ENCODE measurements around the gene RASSF6. TPM values are rescaled to one million over a fixed set of nuclear protein-coding genes. Genes with fewer than 3 reads are reported as not detected.

Gene RASSF6
- total and polyA plus RNA-seq, 2 donors (not counting 1 experiment from before 2014, with no cell fraction given), result 1.4 to 13.1 TPM

DNA sequence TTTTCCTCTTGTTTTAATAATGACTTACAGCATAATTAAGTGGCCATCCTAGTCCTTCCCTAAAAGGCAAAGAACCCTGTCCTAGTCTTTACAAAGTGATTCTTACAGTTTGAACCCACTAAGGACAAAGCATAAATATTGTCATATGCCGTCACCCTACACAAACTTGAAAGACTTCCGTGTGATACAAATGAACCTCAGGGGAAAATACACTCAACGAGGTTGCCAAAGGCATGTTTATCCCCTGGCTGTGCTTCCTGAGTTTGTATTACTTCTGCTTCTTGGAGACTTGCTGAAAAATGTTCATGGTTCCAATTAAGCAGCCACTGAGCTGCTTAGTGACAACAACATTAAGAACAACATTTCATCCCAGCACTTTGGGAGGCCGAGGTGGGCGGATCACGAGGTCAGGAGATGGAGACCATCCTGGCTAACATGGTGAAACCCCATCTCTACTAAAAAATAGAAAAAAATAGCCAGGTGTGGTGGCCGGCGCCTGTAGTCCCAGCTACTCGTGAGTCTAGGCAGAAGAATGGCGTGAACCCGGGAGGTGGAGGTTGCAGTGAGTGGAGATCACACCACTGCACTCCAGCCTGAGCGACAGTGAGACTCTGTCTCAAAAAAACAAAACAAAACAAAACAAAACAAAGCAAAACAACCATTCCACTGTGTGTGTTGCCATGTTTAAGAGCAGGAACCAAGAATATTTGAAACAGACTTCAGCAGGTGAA lies 16.2 kb downstream of the RASSF6 start:
- ATAC-seq (ENCODE audit: low read depth) (peak; percentile 16), DNase-seq (peak; percentile 50)
- intact Hi-C loops (cut with micrococcal nuclease), result loop anchor here (1.0 to 10.0 kb wide), 2 partner anchors 10 to 349 kb away; partner anchors contain the start of gene ANKRD17
- TF ChIP-seq, protein P1, sequence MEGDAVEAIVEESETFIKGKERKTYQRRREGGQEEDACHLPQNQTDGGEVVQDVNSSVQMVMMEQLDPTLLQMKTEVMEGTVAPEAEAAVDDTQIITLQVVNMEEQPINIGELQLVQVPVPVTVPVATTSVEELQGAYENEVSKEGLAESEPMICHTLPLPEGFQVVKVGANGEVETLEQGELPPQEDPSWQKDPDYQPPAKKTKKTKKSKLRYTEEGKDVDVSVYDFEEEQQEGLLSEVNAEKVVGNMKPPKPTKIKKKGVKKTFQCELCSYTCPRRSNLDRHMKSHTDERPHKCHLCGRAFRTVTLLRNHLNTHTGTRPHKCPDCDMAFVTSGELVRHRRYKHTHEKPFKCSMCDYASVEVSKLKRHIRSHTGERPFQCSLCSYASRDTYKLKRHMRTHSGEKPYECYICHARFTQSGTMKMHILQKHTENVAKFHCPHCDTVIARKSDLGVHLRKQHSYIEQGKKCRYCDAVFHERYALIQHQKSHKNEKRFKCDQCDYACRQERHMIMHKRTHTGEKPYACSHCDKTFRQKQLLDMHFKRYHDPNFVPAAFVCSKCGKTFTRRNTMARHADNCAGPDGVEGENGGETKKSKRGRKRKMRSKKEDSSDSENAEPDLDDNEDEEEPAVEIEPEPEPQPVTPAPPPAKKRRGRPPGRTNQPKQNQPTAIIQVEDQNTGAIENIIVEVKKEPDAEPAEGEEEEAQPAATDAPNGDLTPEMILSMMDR (IDR thresholded peaks at IDR 0.05), result no peak
- ChIA-PET POLR2A (no interaction called here), CTCF (interaction anchor here (1.0 to 2.3 kb wide), 3 partner anchors 10 to 30 kb away, joined by 3 to 14 read pairs (median 5); no protein-coding TSS in a partner anchor)
- Mint-ChIP-seq H3K27ac (peak overlapping the region; percentile 73), H3K4me3 (peak overlapping the region; percentile 44), H3K9me3 (ENCODE audit: insufficient read depth) (no peaks in the 10 kb centered on the region), H3K27me3 (no peaks in the 10 kb centered on the region), H3K4me1 (peaks cover 50% of the 10 kb centered on the region)
- H3K27ac ChIP-seq (ENCODE audit: low read length in 2 of 2), result peak overlapping the region in 1 of 2 donors; percentile 70
- no peaks in the 10 kb centered on the region for H3K79me2 ChIP-seq (ENCODE audit: control insufficient read depth, insufficient read depth, low read length)
- no peak overlapping the region for H3K4me3 ChIP-seq (ENCODE audit: control extremely low read depth in 1 of 5, extremely low read depth in 1 of 5, insufficient read depth in 1 of 5, low read depth in 2 of 5, low read length in 4 of 5)
- peak overlapping the region; percentile 9 for H3K4me2 ChIP-seq (replicated peaks; ENCODE audit: low read depth, low read length, poor library complexity, severe bottlenecking)
- no peaks in the 10 kb centered on the region for H3K9me3 ChIP-seq (ENCODE audit: control extremely low read depth in 1 of 3, control insufficient read depth in 2 of 3, insufficient read depth in 1 of 3, low read length in 2 of 3)
- H2AFZ ChIP-seq (ENCODE audit: insufficient read depth, low read depth, low read length, poor library complexity, severe bottlenecking), result peak overlapping the region; percentile 15
- H3K27me3 ChIP-seq (replicated peaks in 1 of 4; ENCODE audit: control extremely low read depth in 1 of 4, control insufficient read depth in 3 of 4, insufficient read depth in 4 of 4, low read length in 3 of 4), result no peaks in the 10 kb centered on the region
- H3K36me3 ChIP-seq (replicated peaks in 1 of 2; ENCODE audit: control extremely low read depth in 1 of 2, control insufficient read depth in 1 of 2, extremely low read depth in 1 of 2, insufficient read depth in 2 of 2, low read length in 1 of 2), result no peaks in the 10 kb centered on the region
- H3K4me1 ChIP-seq (ENCODE audit: control insufficient read depth in 2 of 2, insufficient read depth in 2 of 2, low read length in 2 of 2), result peaks cover 32 to 37% of the 10 kb centered on the region in 2 donors
- no peak overlapping the region for H3K9ac ChIP-seq (ENCODE audit: low read length)
- no peaks in the 10 kb centered on the region for H4K20me1 ChIP-seq (ENCODE audit: control insufficient read depth, insufficient read depth, low read length, poor library complexity, severe bottlenecking)
- 0% methylated on average over 3 of the region's 12 CpGs for WGBS (ENCODE audit: insufficient coverage)

DNA sequence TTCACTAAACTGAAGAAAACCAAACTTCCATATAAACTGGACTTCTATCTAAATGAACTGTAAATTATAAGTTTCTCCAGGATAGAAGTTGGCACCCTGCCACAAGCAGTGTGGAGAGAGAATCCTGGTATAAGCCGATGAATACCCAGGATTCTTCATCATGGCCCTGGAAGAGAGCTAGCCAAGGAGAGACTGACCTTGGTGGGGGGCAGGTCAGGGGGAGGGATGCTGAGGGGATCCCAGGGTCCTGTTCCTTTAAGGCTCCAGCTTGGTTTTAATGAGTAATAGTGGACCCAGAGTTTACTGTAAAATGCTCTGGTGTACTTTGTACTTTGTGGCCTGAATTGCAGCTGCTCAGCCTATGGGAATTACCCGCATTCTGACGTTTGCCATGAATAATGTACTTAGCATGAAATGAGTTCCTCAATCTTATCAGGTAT lies 16.9 kb downstream of the RASSF6 start:
- intact Hi-C loops (cut with micrococcal nuclease), result loop anchor here (1.0 to 10.0 kb wide), 2 partner anchors 9 to 348 kb away; partner anchors contain the start of gene ANKRD17
- Histone ChIP-seq H3K79me2 (ENCODE audit: control insufficient read depth, insufficient read depth, low read length) (no peaks in the 10 kb centered on the region), H4K20me1 (ENCODE audit: control insufficient read depth, insufficient read depth, low read length, poor library complexity, severe bottlenecking) (no peaks in the 10 kb centered on the region), H3K9me3 (ENCODE audit: control extremely low read depth in 1 of 3, control insufficient read depth in 2 of 3, insufficient read depth in 1 of 3, low read length in 2 of 3) (no peaks in the 10 kb centered on the region), H2AFZ (ENCODE audit: insufficient read depth, low read depth, low read length, poor library complexity, severe bottlenecking) (no peak overlapping the region), H3K27ac (ENCODE audit: low read length in 2 of 2) (no peak overlapping the region), H3K4me2 (replicated peaks; ENCODE audit: low read depth, low read length, poor library complexity, severe bottlenecking) (no peak overlapping the region), H3K36me3 (replicated peaks in 1 of 2; ENCODE audit: control extremely low read depth in 1 of 2, control insufficient read depth in 1 of 2, extremely low read depth in 1 of 2, insufficient read depth in 2 of 2, low read length in 1 of 2) (no peaks in the 10 kb centered on the region), H3K27me3 (replicated peaks in 1 of 4; ENCODE audit: control extremely low read depth in 1 of 4, control insufficient read depth in 3 of 4, insufficient read depth in 4 of 4, low read length in 3 of 4) (no peaks in the 10 kb centered on the region), H3K4me3 (ENCODE audit: control extremely low read depth in 1 of 5, extremely low read depth in 1 of 5, insufficient read depth in 1 of 5, low read depth in 2 of 5, low read length in 4 of 5) (no peak overlapping the region), H3K9ac (ENCODE audit: low read length) (no peak overlapping the region), H3K4me1 (ENCODE audit: control insufficient read depth in 2 of 2, insufficient read depth in 2 of 2, low read length in 2 of 2) (peaks cover 32 to 37% of the 10 kb centered on the region in 2 donors)
- DNase-seq (peak; percentile 45), ATAC-seq (ENCODE audit: low read depth) (peak; percentile 19)
- Mint-ChIP-seq H3K27ac (no peak overlapping the region), H3K4me3 (peak overlapping the region; percentile 44), H3K27me3 (no peaks in the 10 kb centered on the region), H3K4me1 (peaks cover 53% of the 10 kb centered on the region), H3K9me3 (ENCODE audit: insufficient read depth) (no peaks in the 10 kb centered on the region)
- POLR2A ChIA-PET, result no interaction called here
- TF ChIP-seq EZH2 (IDR thresholded peaks at IDR 0.05; ENCODE audit: borderline replicate concordance, insufficient read depth, low read depth, low read length, poor library complexity, severe bottlenecking), result no peak
- TF ChIP-seq, protein P1 (IDR thresholded peaks at IDR 0.05), result no peak
- CTCF ChIA-PET, result interaction anchor here (1.4 to 2.3 kb wide), 2 partner anchors 10 to 29 kb away, joined by 5 to 14 read pairs; no protein-coding TSS in a partner anchor
- 100% methylated on average over 1 of the region's 3 CpGs for WGBS (ENCODE audit: insufficient coverage)

Data from B cell (primary cell).